Measurements from ENCODE around the gene CREB5.

The CREB5 gene

GRCh38 chr7:28643584-28644340, 231.4 kb downstream of the CREB5 start:
- no peak for TF ChIP-seq CTCF (conservative IDR thresholded peaks at IDR 0.05)
- H3K27ac ChIP-seq: no peak overlapping the region

- H3K27ac ChIP-seq: no peak overlapping the region
- no peak for TF ChIP-seq CTCF (conservative IDR thresholded peaks at IDR 0.05)
Measured at GRCh38 chr7:28645866-28646265, 233.5 kb downstream of the CREB5 start.

GRCh38 chr7:28646376-28647075, 234.2 kb downstream of the CREB5 start:
- TF ChIP-seq CTCF (conservative IDR thresholded peaks at IDR 0.05): no peak

GRCh38 chr7:28647076-28647421, 234.7 kb downstream of the CREB5 start:
- H3K27ac ChIP-seq: no peak overlapping the region
- TF ChIP-seq CTCF (conservative IDR thresholded peaks at IDR 0.05): no peak

More at GRCh38 chr7:28646376-28647075, 234.2 kb downstream of the CREB5 start:
- no peak overlapping the region for H3K27ac ChIP-seq

- no peak for TF ChIP-seq CTCF (conservative IDR thresholded peaks at IDR 0.05)
- H3K27ac ChIP-seq: no peak overlapping the region
Measured at GRCh38 chr7:28649189-28649588, 236.9 kb downstream of the CREB5 start.

- no peak overlapping the region for H3K27ac ChIP-seq
- TF ChIP-seq CTCF (conservative IDR thresholded peaks at IDR 0.05): no peak
Measured at GRCh38 chr7:28649811-28650210, 237.5 kb downstream of the CREB5 start.

- H3K27ac ChIP-seq: no peak overlapping the region
- no peak for TF ChIP-seq CTCF (conservative IDR thresholded peaks at IDR 0.05)
Measured at GRCh38 chr7:28654110-28654509, 241.8 kb downstream of the CREB5 start.

Data from VCaP (cell line).